Suprapubic skin (tissue), 4 donors: ENCODE measurements around the gene OR4D11.

Experiments used
- POLR2A ChIP-seq, 2 donors: fragments of 450-650 bp; IDR thresholded peaks; one replicate each; pipeline ENCODE4 v1.6.1; 2017; ENCODE audit warnings: antibody characterized with exemption in 2 of 2, mild to moderate bottlenecking in 2 of 2, moderate library complexity in 2 of 2
- POLR2AphosphoS5 ChIP-seq, 3 donors: sonication (generic); formaldehyde crosslinking; IDR thresholded peaks; one replicate each; pipeline ENCODE4 v1.6.1; 2017; ENCODE audit warnings: antibody characterized with exemption in 3 of 3

DNA sequence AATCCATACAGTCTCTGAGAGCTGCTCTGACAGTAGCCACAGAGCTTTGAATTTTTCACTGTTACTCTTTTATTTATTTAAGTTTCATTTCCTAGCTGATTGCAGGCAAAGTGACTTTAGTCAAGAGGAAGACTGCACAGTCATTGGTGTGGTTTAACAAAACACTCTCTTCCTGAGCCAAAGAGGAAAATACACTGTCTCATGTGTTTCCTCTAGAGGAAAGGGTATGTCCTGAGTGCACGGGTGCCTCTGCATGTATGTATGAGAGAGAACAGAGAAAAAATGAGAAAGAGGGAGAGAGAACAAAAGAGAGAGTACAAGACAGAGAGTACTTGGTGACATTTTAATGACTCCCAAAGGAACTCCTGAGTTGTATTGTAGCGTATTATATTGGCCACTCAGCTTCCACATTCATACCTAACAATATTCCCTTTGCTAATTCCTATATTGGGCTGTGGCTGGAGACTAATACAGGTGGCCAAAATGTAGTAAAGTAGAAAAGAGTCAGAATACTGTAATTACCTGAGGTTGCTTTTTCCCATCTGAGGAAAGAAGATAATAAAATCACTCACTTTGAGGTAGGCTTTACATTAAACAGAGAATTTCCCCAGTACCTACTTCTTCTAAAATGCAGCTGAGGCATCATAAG, 7.7 kb downstream of the OR4D11 start, which contains the start of gene OR4D9:
- TF ChIP-seq POLR2A (IDR thresholded peaks at IDR 0.05) (no peak), POLR2AphosphoS5 (IDR thresholded peaks at IDR 0.05) (no peak)
